HepG2 (cell line): ENCODE measurements around the gene TLCD5. TPM values are rescaled to one million over a fixed set of nuclear protein-coding genes. Genes with fewer than 3 reads are reported as not detected.

Experiments used
- ATF5 ChIP-seq: sonication (generic); formaldehyde crosslinking; IDR thresholded peaks from 2 replicates; pipeline ENCODE4 v1.4.0; 2020; ENCODE audit warnings: mild to moderate bottlenecking, low read depth, missing genetic modification reagents
- CCAR2 ChIP-seq: fragments of 200-400 bp; formaldehyde crosslinking; optimal IDR thresholded peaks from 2 replicates; pipeline ENCODE3; 2018; ENCODE audit warnings: low read depth, mild to moderate bottlenecking, low read length, moderate library complexity
- EP300 ChIP-seq, 3 experiments: sonication (generic) in 1 of 3; formaldehyde crosslinking in 1 of 3; IDR thresholded peaks; 2 replicates each; pipeline versions ENCODE4 v1.5.1 to v1.6.1; 2011 to 2020; ENCODE audit warnings: low read depth in 2 of 3, low read length in 2 of 3, borderline replicate concordance in 1 of 3, improper control_type of control experiment in 1 of 3, mild to moderate bottlenecking in 1 of 3, missing genetic modification reagents in 1 of 3, moderate library complexity in 1 of 3
- FOXJ3 ChIP-seq: sonication (generic); formaldehyde crosslinking; IDR thresholded peaks from 2 replicates; pipeline ENCODE4 v1.4.0; 2020; ENCODE audit warnings: missing genetic modification reagents, mild to moderate bottlenecking, borderline replicate concordance
- GABPB1 ChIP-seq: IDR thresholded peaks from 2 replicates; pipeline ENCODE4 v1.6.1; 2016; ENCODE audit warnings: mild to moderate bottlenecking, missing genetic modification reagents, moderate library complexity, missing compliant biosample characterization
- HOXA9 ChIP-seq: sonication (generic); formaldehyde crosslinking; IDR thresholded peaks from 2 replicates; pipeline ENCODE4 v1.8.1; 2022; ENCODE audit warnings: missing genetic modification reagents, mild to moderate bottlenecking, moderate library complexity, borderline replicate concordance
- JARID2 ChIP-seq: sonication (generic); formaldehyde crosslinking; IDR thresholded peaks from 2 replicates; pipeline ENCODE4 v1.8.1; 2023; ENCODE audit warnings: missing genetic modification reagents, inconsistent platforms; ENCODE audit not compliant: insufficient replicate concordance
- MAFF ChIP-seq: IDR thresholded peaks from 2 replicates; pipeline ENCODE4 v1.6.1; 2011; ENCODE audit warnings: low read depth, low read length, improper control_type of control experiment
- MBD4 ChIP-seq: IDR thresholded peaks from 2 replicates; pipeline ENCODE4 v1.6.1; 2012; ENCODE audit warnings: low read length, inconsistent platforms, borderline replicate concordance
- MYNN ChIP-seq: sonication (generic); formaldehyde crosslinking; IDR thresholded peaks from 2 replicates; pipeline ENCODE4 v1.4.0; 2020; ENCODE audit warnings: mild to moderate bottlenecking, low read depth, missing genetic modification reagents
- RELA ChIP-seq: sonication (generic); formaldehyde crosslinking; IDR thresholded peaks from 2 replicates; pipeline ENCODE4 v1.4.0; 2020; ENCODE audit warnings: missing genetic modification reagents
- SMC3 ChIP-seq: IDR thresholded peaks from 2 replicates; pipeline ENCODE4 v1.6.1; 2011; ENCODE audit warnings: low read length, improper control_type of control experiment
- SP4 ChIP-seq: sonication (generic); formaldehyde crosslinking; IDR thresholded peaks from 2 replicates; pipeline ENCODE4 v1.8.1; 2023; ENCODE audit warnings: mild to moderate bottlenecking, missing genetic modification reagents
- ZFP1 ChIP-seq: IDR thresholded peaks from 2 replicates; pipeline ENCODE4 v1.6.1; 2016
- ZNF225 ChIP-seq: sonication (generic); formaldehyde crosslinking; IDR thresholded peaks from 2 replicates; pipeline ENCODE4 v1.4.0; 2020; ENCODE audit warnings: mild to moderate bottlenecking, missing genetic modification reagents
- ZNF234 ChIP-seq: sonication (generic); formaldehyde crosslinking; conservative IDR thresholded peaks from 2 replicates; pipeline ENCODE4 v1.5.1; 2020; ENCODE audit warnings: mild to moderate bottlenecking, missing genetic modification reagents
- ZNF296 ChIP-seq: sonication (generic); formaldehyde crosslinking; conservative IDR thresholded peaks from 2 replicates; pipeline ENCODE4 v1.5.0; 2020; ENCODE audit warnings: mild to moderate bottlenecking, missing genetic modification reagents
- ZNF660 ChIP-seq: sonication (generic); formaldehyde crosslinking; IDR thresholded peaks from 2 replicates; pipeline ENCODE4 v1.5.1; 2020; ENCODE audit warnings: mild to moderate bottlenecking, low read depth, missing genetic modification reagents, borderline replicate concordance
- ZNF670 ChIP-seq: sonication (generic); formaldehyde crosslinking; IDR thresholded peaks from 2 replicates; pipeline ENCODE4 v1.8.0; 2022; ENCODE audit warnings: mild to moderate bottlenecking, missing genetic modification reagents, borderline replicate concordance
- ZSCAN22 ChIP-seq: sonication (generic); formaldehyde crosslinking; IDR thresholded peaks from 2 replicates; pipeline ENCODE4 v1.4.0; 2020; ENCODE audit warnings: mild to moderate bottlenecking, missing genetic modification reagents
- polyA plus RNA-seq, 8 experiments: library from polyadenylated mRNA; depleted of rRNA in 3 of 8; stranded (reverse) in 7 of 8; unstranded in 1 of 8; fragments of >200 nt; fragmentation: Illumina TruSeq in 4 of 8; extraction: Trizol in 4 of 8; gene quantifications; 2 replicates each; pipeline versions ENCODE4 v1.2.1 to v1.2.3, GENCODE V29; 2011 to 2016; ENCODE audit warnings: low read depth in 4 of 8, missing spikeins in 1 of 8, mixed read lengths in 1 of 8; ENCODE audit not compliant: insufficient read depth in 1 of 8
- total RNA-seq, 5 experiments: library from RNA; depleted of rRNA; stranded (reverse); fragments of >200 nt; fragmentation: Illumina TruSeq; extraction: Trizol; gene quantifications; 2 replicates each; pipeline ENCODE4 v1.2.3, GENCODE V29; 2016; ENCODE audit warnings: low read depth in 1 of 5
- TF ChIP-seq, protein P1 (sequence below): sonication (generic); formaldehyde crosslinking; IDR thresholded peaks from 2 replicates; pipeline ENCODE4 v1.4.0; 2020; ENCODE audit warnings: mild to moderate bottlenecking, missing genetic modification reagents

The TLCD5 gene
- total and polyA plus RNA-seq, 2 of the 13 experiments (the other 11 are each of a cell fraction or from before 2014, with no cell fraction given): 6.1 to 7.6 TPM

- TF ChIP-seq, protein P1, sequence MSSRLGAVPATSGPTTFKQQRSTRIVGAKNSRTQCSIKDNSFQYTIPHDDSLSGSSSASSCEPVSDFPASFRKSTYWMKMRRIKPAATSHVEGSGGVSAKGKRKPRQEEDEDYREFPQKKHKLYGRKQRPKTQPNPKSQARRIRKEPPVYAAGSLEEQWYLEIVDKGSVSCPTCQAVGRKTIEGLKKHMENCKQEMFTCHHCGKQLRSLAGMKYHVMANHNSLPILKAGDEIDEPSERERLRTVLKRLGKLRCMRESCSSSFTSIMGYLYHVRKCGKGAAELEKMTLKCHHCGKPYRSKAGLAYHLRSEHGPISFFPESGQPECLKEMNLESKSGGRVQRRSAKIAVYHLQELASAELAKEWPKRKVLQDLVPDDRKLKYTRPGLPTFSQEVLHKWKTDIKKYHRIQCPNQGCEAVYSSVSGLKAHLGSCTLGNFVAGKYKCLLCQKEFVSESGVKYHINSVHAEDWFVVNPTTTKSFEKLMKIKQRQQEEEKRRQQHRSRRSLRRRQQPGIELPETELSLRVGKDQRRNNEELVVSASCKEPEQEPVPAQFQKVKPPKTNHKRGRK: no peak
- TF ChIP-seq GABPB1 (CRISPR knock-in tag) (peak; percentile 85), SP4 (CRISPR knock-in tag) (peak; percentile 64; the same call in 1 of the 2 replicates), MYNN (CRISPR knock-in tag) (0 out of 2 replicates have a peak, but pooled peaks have one; percentile 12), ZNF225 (no peak), RELA (CRISPR knock-in tag) (peak; percentile 82; the same call in 1 of the 2 replicates), MAFF (no peak), ZNF660 (CRISPR knock-in tag) (no peak), FOXJ3 (CRISPR knock-in tag) (peak; percentile 27; the same call in 1 of the 2 replicates), MBD4 (no peak), CCAR2 (peak; percentile 90), ZNF234 (no peak), ZSCAN22 (CRISPR knock-in tag) (peak; percentile 29; the same call in 1 of the 2 replicates), EP300 (IDR thresholded peaks at IDR 0.05; ENCODE audit: low read depth in 2 of 2, low read length in 2 of 2) (peak; percentile 52 to 64; a peak in 2 of 4 replicates), EP300 (CRISPR knock-in tag; IDR thresholded peaks at IDR 0.05; ENCODE audit: borderline replicate concordance) (0 out of 2 replicates have a peak, but pooled peaks have one; percentile 34), ATF5 (CRISPR knock-in tag) (no peak), SMC3 (no peak), JARID2 (CRISPR knock-in tag) (no peak), ZNF296 (CRISPR knock-in tag) (0 out of 2 replicates have a peak, but pooled peaks have one; percentile 43), HOXA9 (CRISPR knock-in tag) (peak; percentile 74; the same call in 1 of the 2 replicates), ZFP1 (CRISPR knock-in tag) (peak; percentile 81), ZNF670 (peak; percentile 67; the same call in 1 of the 2 replicates)
Measured at GRCh38 chr11:120335908-120336640, 11.0 kb downstream of the TLCD5 start, which contains the start of gene ARHGEF12 (continued).
